ENCODE data around the gene RNPS1. TPM values are rescaled to one million over a fixed set of nuclear protein-coding genes. Genes with fewer than 3 reads are reported as not detected.

Gene RNPS1
- total and polyA plus RNA-seq, 12 donors: 61.7 to 136 (median 118) TPM

- intact Hi-C loops (cut with DNase I): no loop called here
- DNase-seq (no peak), ATAC-seq (no peak)
- TF ChIP-seq CTCF (IDR thresholded peaks at IDR 0.05): no peak
- no peaks in the 10 kb centered on the region for H3K27me3 ChIP-seq
- peaks cover 0 to 16% (median 4%) of the 10 kb centered on the region in 9 donors for H3K4me1 ChIP-seq
- no peaks in the 10 kb centered on the region for H3K9me3 ChIP-seq
- WGBS, 2 donors: 93 to 94% methylated on average over 30 of the region's 30 CpGs
- H3K27ac ChIP-seq: no peak overlapping the region
- H3K4me3 ChIP-seq: no peak overlapping the region
- peaks cover 0 to 90% (median 53%) of the 10 kb centered on the region in 9 donors for H3K36me3 ChIP-seq
Observed at GRCh38 chr16:2244926-2245795, 22.8 kb downstream of the RNPS1 start.

- Histone ChIP-seq H3K27ac (no peak overlapping the region), H3K4me1 (peaks cover 0 to 8% (median 0%) of the 10 kb centered on the region in 9 donors), H3K9me3 (no peaks in the 10 kb centered on the region), H3K36me3 (peaks cover 0 to 95% (median 53%) of the 10 kb centered on the region in 9 donors), H3K27me3 (no peaks in the 10 kb centered on the region), H3K4me3 (no peak overlapping the region)
- DNase-seq: no peak
- intact Hi-C loops (cut with DNase I): no loop called here
- no peak for TF ChIP-seq CTCF (IDR thresholded peaks at IDR 0.05)
- ATAC-seq: peak in 3 of 8 donors; percentile 10 to 22 (median 11)
- WGBS, 2 donors: 76 to 78% methylated on average over 17 of the region's 17 CpGs
Observed at GRCh38 chr16:2244301-2244700, 23.6 kb downstream of the RNPS1 start.

GRCh38 chr16:2243781-2244180 lies 24.1 kb downstream of the RNPS1 start:
- DNase-seq (no peak), ATAC-seq (no peak)
- Histone ChIP-seq H3K27me3 (no peaks in the 10 kb centered on the region), H3K4me1 (peaks cover 0 to 8% (median 0%) of the 10 kb centered on the region in 9 donors), H3K36me3 (peaks cover 0 to 93% (median 53%) of the 10 kb centered on the region in 9 donors), H3K27ac (no peak overlapping the region), H3K4me3 (no peak overlapping the region), H3K9me3 (no peaks in the 10 kb centered on the region)
- intact Hi-C loops (cut with DNase I): no loop called here
- no peak for TF ChIP-seq CTCF (IDR thresholded peaks at IDR 0.05)
- WGBS, 2 donors: 93 to 97% methylated on average over 11 of the region's 11 CpGs

GRCh38 chr16:2243031-2243528 lies 24.8 kb downstream of the RNPS1 start:
- WGBS, 2 donors: 94 to 97% methylated on average over 19 of the region's 19 CpGs
- ATAC-seq (no peak), DNase-seq (no peak)
- intact Hi-C loops (cut with DNase I): no loop called here
- Histone ChIP-seq H3K27ac (no peak overlapping the region), H3K9me3 (no peaks in the 10 kb centered on the region), H3K27me3 (peaks cover 0 to 1% (median 0%) of the 10 kb centered on the region in 7 donors), H3K4me3 (no peak overlapping the region), H3K36me3 (peaks cover 0 to 86% (median 53%) of the 10 kb centered on the region in 9 donors), H3K4me1 (peaks cover 0 to 10% (median under 1%) of the 10 kb centered on the region in 9 donors)
- TF ChIP-seq CTCF (IDR thresholded peaks at IDR 0.05): no peak

Data from heart right ventricle (tissue), 16 donors.